ENCODE measurements around the gene CD82. TPM values are rescaled to one million over a fixed set of nuclear protein-coding genes. Genes with fewer than 3 reads are reported as not detected.

The CD82 gene
- total and polyA plus RNA-seq, 2 of the 8 experiments (the other 6 are each of a cell fraction or from before 2014, with no cell fraction given) = 7.9 to 10.3 TPM

DNA sequence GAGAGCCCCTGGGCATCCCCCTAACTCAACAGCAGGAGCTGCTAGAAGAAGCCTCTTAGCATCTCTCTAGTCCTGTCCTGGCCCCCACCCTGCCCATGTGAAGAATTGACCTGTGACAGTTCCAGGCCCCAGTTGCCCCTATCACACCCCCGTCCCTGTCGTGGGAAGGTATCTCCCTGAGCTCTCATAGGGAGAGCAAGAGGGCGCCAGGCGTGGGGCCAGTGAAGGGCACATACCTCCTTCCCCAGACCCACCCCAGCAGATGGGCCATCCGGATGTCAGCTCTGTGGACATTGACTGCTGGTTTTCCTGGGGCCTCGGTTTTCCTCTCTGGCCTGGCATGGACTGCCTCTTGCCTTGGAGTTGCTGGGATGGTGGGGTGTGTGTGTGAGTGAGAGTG lies 29.5 kb downstream of the CD82 start:
- no peak overlapping the region for H3K56ac ChIP-seq (replicated peaks; ENCODE audit: insufficient read length, low read depth, low read length)
- H4K91ac ChIP-seq (replicated peaks; ENCODE audit: insufficient read length, low read length) = no peak overlapping the region
- no peak overlapping the region for H3K27ac ChIP-seq (ENCODE audit: low read depth, low read length)
- H3K4me1 ChIP-seq (replicated peaks in 1 of 4; ENCODE audit: control insufficient read depth in 3 of 4, insufficient read depth in 4 of 4, low read length in 3 of 4) = no peaks in the 10 kb centered on the region; a peak in 3 of 7 replicates
- H3K4ac ChIP-seq (replicated peaks; ENCODE audit: insufficient read length, low read depth, low read length) = no peak overlapping the region
- H3K79me1 ChIP-seq (ENCODE audit: low read depth, low read length) = no peaks in the 10 kb centered on the region
- FAIRE-seq (no peak), DNase-seq (ENCODE audit: low read depth in 1 of 2, low spot score in 2 of 2) (no peak)
- no peak overlapping the region for H3K18ac ChIP-seq (ENCODE audit: extremely low read depth, low read length)
- H3K9ac ChIP-seq (replicated peaks in 1 of 4; ENCODE audit: extremely low read depth in 1 of 4, low read depth in 3 of 4, low read length in 3 of 4) = no peak overlapping the region
- no peak overlapping the region for H2AFZ ChIP-seq (ENCODE audit: low read length)
- ChIA-PET POLR2A (ENCODE audit: partially characterized antibody) (interaction anchor here (1.3 kb wide), 1 partner anchor 38 kb away, joined by 3 read pairs; no protein-coding TSS in a partner anchor), CTCF (ENCODE audit: partially characterized antibody) (interaction anchor here (0.6 to 7.7 kb wide), 11 partner anchors 10 to 433 kb away, joined by 3 to 56 read pairs (median 4); no protein-coding TSS in a partner anchor)
- no peak overlapping the region for H2AK5ac ChIP-seq (ENCODE audit: low read depth, low read length)
- no peak overlapping the region for H3K4me2 ChIP-seq (ENCODE audit: insufficient read depth in 1 of 2, low read depth in 2 of 2, low read length in 2 of 2)
- no peak overlapping the region for H3K4me3 ChIP-seq (ENCODE audit: extremely low read depth in 1 of 4, insufficient read depth in 2 of 4, low read depth in 3 of 4, low read length in 4 of 4)
- no peak overlapping the region for H4K8ac ChIP-seq (ENCODE audit: extremely low read depth, insufficient read depth, low read length)
- H3K14ac ChIP-seq (ENCODE audit: insufficient read length) = no peak overlapping the region
- WGBS, 2 experiments (ENCODE audit: extremely low coverage in 1 of 2, insufficient coverage in 1 of 2, insufficient read length in 1 of 2, insufficient replicate concordance in 2 of 2, low coverage in 1 of 2, low lambda C conversion rate in 2 of 2, missing lambda C conversion rate in 1 of 2) = 67% methylated on average over 6 of the region's 6 CpGs; no CpG with 5 or more reads in 1 of the 2 experiments
- no peaks in the 10 kb centered on the region for H3K27me3 ChIP-seq (replicated peaks in 1 of 4; ENCODE audit: control insufficient read depth in 3 of 4, extremely low read depth in 1 of 4, insufficient read depth in 3 of 4, low read length in 3 of 4)
- no peak overlapping the region for H2BK120ac ChIP-seq (replicated peaks; ENCODE audit: low read depth, low read length)
- H4K5ac ChIP-seq (ENCODE audit: insufficient read length, low read depth, low read length) = no peak overlapping the region
- H3K23ac ChIP-seq (ENCODE audit: insufficient read length) = no peak overlapping the region
- no peak overlapping the region for H2BK5ac ChIP-seq (ENCODE audit: low read depth, low read length)
- H2BK12ac ChIP-seq (ENCODE audit: low read depth, low read length) = no peak overlapping the region
- no peaks in the 10 kb centered on the region for H4K20me1 ChIP-seq (replicated peaks in 1 of 2; ENCODE audit: control insufficient read depth in 1 of 2, insufficient read depth in 2 of 2, low read length in 2 of 2)
- H3K9me3 ChIP-seq (ENCODE audit: insufficient read depth in 2 of 2, low read depth in 1 of 2, low read length in 1 of 2) = no peaks in the 10 kb centered on the region
- H3K23me2 ChIP-seq (ENCODE audit: low read depth, low read length) = no peaks in the 10 kb centered on the region
- H3K36me3 ChIP-seq (ENCODE audit: control insufficient read depth in 2 of 4, insufficient read depth in 4 of 4, low read length in 3 of 4) = no peaks in the 10 kb centered on the region
- no peak overlapping the region for H2BK15ac ChIP-seq (ENCODE audit: low read length)
- H2BK20ac ChIP-seq (ENCODE audit: low read length) = no peak overlapping the region
- no peak for TF ChIP-seq POU5F1 (IDR thresholded peaks at IDR 0.05; ENCODE audit: low read depth, low read length)
- TF ChIP-seq EGR1 (IDR thresholded peaks at IDR 0.05; ENCODE audit: borderline replicate concordance, low read depth, low read length) = no peak
- no peak for TF ChIP-seq NRF1 (IDR thresholded peaks at IDR 0.05; ENCODE audit: low read depth, low read length)
- TF ChIP-seq CTBP2 (IDR thresholded peaks at IDR 0.05; ENCODE audit: borderline replicate concordance, insufficient read depth, insufficient read length, low read length) = no peak
- no peak for TF ChIP-seq MAFK (IDR thresholded peaks at IDR 0.05; ENCODE audit: low read depth, low read length)
- TF ChIP-seq KDM5A (IDR thresholded peaks at IDR 0.05; ENCODE audit: low read length) = no peak
- TF ChIP-seq SUZ12 (IDR thresholded peaks at IDR 0.05; ENCODE audit: low read length) = no peak
- TF ChIP-seq CREB1 (IDR thresholded peaks at IDR 0.05) = no peak
- TF ChIP-seq SRF (IDR thresholded peaks at IDR 0.05; ENCODE audit: low read depth, low read length) = no peak
- TF ChIP-seq RXRA (IDR thresholded peaks at IDR 0.05; ENCODE audit: insufficient read depth, low read depth, low read length) = no peak
- TF ChIP-seq, protein P1, sequence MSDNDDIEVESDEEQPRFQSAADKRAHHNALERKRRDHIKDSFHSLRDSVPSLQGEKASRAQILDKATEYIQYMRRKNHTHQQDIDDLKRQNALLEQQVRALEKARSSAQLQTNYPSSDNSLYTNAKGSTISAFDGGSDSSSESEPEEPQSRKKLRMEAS (IDR thresholded peaks at IDR 0.05) = no peak
- TF ChIP-seq, protein P2, sequence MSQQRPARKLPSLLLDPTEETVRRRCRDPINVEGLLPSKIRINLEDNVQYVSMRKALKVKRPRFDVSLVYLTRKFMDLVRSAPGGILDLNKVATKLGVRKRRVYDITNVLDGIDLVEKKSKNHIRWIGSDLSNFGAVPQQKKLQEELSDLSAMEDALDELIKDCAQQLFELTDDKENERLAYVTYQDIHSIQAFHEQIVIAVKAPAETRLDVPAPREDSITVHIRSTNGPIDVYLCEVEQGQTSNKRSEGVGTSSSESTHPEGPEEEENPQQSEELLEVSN (IDR thresholded peaks at IDR 0.05) = no peak
- H3K79me2 ChIP-seq (ENCODE audit: control insufficient read depth in 1 of 2, insufficient read depth in 2 of 2, low read length in 2 of 2) = no peaks in the 10 kb centered on the region
